ENCODE data around the gene WDR1.
A peak's percentile ranks its signal among the peaks of the same experiment; 100 is the strongest.

WDR1 gene, protein sequence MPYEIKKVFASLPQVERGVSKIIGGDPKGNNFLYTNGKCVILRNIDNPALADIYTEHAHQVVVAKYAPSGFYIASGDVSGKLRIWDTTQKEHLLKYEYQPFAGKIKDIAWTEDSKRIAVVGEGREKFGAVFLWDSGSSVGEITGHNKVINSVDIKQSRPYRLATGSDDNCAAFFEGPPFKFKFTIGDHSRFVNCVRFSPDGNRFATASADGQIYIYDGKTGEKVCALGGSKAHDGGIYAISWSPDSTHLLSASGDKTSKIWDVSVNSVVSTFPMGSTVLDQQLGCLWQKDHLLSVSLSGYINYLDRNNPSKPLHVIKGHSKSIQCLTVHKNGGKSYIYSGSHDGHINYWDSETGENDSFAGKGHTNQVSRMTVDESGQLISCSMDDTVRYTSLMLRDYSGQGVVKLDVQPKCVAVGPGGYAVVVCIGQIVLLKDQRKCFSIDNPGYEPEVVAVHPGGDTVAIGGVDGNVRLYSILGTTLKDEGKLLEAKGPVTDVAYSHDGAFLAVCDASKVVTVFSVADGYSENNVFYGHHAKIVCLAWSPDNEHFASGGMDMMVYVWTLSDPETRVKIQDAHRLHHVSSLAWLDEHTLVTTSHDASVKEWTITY

DNA sequence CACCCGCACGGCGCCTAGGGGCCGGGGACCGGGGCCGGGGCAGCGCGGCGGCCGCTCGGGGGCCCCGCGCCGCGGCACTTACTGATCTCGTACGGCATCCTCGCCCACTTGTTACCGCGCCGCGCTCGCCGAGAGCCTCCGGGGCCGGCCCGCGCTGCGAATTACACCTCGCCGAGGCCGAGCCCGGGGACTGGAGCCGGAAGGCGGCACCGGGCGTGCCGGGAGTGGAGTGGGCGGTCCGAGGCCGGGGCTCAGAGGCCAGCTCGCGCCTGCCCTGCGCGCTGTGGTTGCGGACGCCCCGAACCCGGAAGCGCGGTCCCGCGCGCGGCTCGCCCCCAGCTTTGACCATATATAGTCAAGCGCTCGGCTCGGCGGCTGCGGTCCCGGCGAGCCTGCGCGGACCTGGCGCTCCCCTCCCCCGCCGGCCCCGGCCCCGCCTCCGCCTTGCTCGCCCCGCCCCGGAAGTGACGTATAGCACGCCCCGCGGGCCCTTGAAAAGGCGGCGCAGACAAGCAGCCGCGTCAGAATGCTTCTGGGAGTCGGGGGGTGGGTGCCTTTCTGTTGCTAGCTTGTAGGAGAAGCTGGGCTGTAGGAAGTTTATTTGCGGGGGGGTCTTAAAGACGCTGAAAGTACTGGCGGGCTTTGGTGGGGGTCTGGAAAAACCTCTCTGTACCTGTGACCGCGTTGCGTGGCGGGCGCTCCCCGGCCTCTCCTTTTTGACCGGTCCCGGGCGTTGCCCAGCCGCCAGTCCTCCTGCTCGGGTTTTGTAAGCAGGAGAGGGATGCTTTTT, at the start of gene WDR1:
Gene WDR1 (minus strand): TSS at position 231 of the 790 bp plus-strand sequence. CDS start 133 bp downstream, at position 98.
- DNase-seq (ENCODE audit: low spot score), result peak; percentile 98

DNA sequence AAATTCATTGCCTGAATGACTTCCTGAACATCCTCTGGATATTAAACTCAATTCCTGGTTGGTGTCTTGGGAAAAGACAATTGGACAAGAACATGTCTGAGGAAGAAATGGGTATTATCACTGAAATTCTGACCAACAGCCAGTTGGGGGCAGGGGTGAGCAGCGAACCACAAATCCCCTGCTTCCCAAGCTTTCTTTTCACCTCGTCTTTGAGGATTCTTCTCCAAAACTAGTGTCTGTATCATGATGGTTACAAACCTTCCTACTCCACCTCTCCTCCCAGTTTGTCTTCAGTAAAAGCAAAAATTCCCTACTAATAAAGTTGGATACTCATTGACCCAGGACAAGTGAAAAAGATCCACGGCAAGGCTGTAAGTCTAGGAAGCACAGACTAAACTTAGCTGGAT, 48.3 kb upstream of the WDR1 start:
- DNase-seq (ENCODE audit: low spot score), result peak; percentile 81

DNA sequence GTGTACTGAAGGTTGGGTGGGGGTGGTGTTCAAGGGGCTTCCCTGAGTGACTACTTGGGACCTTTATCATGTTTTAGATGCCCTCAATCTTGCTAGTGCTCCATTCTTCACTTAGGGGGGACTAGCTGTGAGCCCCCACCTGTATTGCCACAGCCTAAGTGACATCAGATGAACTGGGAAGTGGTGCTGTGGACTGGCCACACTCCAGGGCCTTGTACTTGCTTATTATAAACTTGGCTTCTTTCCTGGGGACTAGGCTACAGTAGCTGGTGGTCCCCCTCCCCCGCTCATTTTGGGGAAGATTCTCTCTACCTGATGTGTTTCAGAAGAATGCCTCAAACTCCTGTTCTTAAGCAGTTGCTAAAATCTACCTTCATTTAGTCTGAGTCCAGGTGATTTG, 46.7 kb upstream of the WDR1 start:
- DNase-seq (ENCODE audit: low spot score), result no peak

DNA sequence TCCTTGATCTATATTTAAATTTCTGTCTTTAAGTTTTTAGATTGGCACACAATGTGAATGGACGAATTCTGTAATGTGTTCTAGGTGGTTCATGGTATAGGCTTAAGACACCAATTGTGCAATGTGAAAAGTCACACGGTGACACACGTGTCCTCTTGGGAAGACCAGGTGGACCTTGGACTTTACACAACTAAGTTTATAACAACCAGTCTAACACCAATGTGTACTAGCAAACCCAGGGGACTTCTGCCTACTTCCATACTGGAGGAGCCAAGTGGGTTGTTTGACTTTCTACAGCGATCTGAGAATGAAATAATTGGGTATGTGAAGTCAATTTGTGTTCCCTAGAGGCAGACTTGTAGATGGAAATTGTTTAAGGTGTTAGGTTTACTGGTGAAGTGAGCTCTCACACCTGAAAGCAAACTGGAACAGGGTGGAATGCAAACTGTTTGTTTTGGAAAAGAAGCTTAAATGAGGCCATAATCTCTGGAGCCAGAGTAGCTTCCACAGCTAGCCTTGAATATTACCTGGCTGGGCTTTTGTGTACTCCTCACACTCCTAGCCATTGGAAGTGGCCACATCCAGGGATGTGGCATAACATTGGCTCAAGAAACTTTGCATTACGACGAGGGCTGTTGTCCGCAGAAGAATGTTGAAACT, 45.9 kb upstream of the WDR1 start:
- DNase-seq (ENCODE audit: low spot score), result no peak

DNA sequence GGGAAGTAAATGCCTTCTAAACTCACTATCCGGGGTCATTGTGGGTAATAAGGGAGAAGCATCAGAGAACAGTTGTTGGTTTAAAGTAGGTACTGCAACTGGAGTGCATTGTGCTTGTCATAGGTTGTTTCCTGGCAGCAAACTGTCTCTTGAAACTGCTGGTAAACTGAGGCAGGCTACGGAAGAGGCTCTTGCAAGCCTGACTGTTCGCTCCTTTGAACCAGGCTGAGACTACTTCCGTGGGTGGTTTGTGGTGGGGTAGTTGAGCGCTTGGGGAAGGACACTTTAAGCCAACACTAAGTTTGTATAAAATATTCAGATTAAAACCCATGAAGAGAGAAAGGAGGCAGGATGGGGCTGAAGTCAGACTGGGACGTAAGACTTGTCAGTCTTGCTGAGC, 45.2 kb upstream of the WDR1 start:
- DNase-seq (ENCODE audit: low spot score), result no peak

DNA sequence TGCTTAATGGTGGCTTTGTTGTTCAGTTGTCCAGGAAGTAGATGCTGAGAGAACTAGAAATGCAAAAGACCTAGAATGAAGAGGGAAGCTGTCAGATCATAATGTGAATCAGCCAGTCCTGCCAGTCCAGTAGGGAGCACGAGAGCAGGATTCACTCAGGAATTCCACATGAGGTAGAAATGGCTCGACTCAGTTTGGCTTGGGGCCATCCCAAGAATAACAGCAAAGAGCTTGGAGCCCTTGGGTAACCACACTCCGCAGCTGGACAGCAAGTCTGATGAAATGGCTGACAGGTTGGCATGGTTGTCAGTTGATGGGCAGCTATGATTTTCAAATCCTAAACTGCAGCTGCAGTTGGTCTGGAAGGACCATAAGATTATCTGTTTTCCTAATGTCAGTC, 44.5 kb upstream of the WDR1 start:
- no peak for DNase-seq (ENCODE audit: low spot score)

DNA sequence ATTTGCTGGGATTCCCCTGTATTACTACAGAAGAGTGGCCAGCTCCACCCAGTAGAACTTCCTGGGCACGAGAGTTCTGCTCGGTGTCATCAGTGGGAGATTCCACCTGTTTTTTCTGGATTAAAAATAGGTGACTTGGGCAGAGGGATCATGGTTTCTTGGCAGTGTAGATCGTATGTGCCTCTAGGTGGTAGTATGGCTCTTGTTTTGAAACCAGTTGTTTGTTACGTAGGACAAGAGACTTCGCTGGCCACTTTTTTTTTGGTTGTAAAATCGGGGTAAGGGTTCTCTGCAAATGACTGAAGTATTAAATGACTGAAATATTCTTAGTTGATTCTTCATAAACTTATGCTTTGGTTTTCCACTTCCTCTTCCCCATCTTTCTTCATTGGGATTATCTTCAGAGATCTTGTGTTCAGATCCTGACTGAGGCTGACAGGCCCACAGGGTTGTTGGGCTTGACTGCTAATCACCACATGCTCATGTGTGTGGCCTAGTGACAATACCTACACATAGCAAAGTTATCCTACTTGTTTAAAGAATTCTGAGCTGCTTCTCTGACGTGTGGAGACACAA, 43.8 kb upstream of the WDR1 start:
- DNase-seq (ENCODE audit: low spot score), result peak; percentile 33

DNA sequence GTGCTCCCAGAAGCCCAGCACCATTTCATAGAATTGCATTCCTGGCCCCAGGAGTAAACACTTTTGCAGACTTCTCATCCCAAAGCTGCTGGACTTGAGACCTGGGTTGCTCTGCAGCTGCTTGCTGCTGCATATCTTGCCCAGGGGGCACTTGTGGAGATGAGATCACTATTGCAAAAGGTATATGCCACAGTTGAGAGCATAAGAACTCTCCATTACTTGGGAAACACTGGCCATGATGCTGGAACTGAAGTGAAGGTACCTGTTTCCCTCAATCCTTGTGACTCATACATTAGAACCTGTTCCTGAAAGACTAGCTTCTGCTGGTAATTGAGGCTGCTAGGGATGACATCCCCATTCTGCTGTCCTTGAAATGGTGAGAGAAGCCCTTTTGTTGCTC, 43.1 kb upstream of the WDR1 start:
- DNase-seq (ENCODE audit: low spot score), result no peak

DNA sequence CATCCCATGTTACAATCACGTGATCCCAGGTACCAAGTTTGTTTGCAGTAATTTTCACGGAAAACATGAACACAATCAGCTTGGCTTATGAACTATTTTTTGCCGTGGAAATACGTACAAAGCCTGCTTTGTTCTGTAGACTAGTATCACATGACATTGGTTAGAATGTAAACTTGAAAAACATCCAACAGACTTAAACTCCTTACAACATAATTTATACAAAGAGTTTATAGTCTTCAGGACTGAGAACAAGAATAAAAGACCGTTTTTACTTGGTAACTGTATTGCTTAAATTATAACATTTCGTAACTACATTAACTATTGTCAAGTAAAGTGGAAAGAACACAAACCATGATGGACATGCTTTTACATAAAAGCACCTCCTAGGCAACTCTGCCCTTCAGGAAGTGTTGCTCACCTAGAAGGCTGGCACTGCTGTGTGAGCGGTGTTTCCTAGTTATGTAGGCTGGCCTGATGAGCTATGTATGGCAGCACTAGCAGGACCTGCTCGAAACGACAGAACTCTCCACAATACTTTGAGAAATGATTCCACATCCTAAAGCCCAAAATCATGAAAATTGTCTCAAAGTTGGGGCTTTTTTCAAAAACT, 41.8 kb upstream of the WDR1 start:
- no peak for DNase-seq (ENCODE audit: low spot score)

DNA sequence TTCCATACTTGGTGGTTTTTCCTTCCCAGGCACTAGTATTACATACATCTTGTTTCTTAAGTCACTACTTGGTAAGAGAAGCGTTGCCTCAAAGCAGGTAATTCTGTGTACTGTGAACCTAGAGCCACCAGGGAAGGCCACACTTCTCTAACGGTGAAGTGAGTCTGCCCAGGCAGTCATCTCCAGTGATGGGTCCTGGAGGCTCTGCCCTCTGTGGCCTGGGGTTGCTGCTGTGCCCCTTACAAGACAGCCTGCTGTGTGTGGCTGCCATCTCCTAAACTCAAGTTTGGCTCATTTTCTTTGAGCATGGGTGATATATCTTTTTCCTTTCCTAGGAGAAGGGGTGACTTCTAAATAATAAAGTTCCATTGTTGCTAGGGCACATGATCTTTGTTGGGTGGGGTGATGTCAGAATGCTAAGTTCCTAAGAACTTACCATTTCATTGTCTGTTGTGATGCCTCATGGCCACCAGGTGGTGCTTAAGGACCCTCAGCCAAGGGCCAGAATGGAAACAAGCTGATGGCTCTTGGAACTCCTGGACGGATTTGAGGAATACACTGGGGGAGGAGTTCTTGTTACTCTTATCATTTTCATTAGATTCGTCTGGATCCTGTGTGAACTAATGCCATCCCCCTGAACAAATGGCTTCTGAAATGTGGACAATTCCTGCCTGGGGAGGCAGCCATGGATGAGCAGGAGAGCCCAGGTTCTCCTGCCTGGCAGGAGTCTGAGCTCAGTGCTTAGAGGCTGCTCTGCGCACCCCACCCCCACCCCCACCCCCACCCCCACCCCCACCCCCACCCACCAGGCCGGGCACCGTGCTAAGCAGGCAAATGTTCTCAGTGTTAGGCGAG, 41.1 kb upstream of the WDR1 start:
- DNase-seq (ENCODE audit: low spot score), result peak; percentile 91

DNA sequence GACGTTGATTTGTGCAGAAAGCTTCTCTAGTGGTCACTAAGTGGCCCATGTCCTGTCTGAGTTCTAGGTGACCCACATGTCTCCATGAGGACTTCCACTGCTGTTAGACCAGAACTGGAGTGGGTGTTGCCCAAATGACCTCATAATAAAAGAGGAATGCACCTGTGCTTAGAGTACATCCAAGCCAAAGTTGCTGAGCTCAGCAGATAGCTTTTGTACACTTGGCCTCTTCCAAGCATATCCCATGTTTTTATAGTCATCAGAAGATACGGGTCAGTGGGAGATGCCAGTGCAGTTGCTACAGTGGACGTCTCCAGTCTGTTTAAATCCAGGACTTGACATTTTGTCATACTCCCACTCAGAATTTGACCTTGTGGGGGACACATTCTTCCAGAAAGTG, 37.6 kb upstream of the WDR1 start:
- no peak for DNase-seq (ENCODE audit: low spot score)

DNA sequence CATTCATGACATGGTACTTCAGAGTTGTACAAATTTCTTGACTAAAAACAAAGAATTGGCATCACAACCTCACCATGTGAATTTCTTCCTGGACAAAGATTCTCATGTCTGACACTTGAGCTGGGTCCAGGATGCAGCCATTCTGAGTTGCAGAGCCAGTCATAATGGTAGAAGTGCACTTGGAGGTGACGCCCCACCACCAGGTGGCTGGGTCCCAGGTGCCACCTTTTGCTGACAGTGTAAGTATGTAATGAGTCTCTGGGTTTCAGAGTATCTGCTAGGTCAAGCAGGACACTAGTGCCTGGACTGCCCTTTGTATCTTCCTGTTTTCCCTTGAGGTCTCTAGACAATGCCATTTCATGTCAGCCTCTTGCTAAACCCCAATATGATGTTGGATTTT, 36.6 kb upstream of the WDR1 start:
- no peak for DNase-seq (ENCODE audit: low spot score)

DNA sequence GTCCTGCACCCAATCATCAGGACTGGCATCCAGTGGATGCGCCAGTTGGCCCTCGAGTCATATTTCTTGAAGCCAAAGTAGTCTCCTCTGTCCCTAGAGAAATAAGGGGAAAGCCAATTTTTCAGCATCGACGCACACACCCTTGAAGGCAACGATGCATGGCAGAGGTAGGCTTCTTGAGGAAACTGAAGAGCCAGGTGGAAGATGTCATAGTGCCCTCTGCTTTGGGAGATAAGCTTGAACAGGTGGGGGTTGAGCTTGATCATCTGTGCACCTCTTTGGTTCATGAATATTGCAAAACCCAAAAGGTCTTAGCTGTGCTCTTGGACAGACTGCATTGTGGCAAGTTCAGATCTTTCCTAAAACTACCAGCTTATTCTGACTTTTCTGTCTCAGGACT, 34.6 kb upstream of the WDR1 start:
- DNase-seq (ENCODE audit: low spot score), result no peak

DNA sequence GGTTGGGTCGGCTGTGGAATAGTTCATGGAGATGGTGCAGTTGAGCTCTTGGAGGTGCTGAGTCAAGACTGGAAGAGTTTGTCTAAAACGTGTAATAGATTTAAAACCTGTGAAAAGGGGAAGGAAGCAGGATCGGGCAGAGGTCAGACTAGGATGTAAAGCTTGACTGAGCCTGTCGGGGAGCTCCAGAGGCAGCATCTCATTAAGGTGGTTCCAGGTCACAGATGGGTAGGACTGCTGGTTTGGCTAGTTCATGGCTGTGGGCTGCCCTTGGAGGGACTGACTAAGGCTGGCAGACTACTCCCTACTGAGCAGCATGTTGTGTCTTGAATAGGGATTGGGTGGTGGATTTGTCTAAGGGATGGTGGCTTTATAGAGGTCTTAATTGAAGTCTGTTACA, 28.4 kb upstream of the WDR1 start:
- no peak for DNase-seq (ENCODE audit: low spot score)

DNA sequence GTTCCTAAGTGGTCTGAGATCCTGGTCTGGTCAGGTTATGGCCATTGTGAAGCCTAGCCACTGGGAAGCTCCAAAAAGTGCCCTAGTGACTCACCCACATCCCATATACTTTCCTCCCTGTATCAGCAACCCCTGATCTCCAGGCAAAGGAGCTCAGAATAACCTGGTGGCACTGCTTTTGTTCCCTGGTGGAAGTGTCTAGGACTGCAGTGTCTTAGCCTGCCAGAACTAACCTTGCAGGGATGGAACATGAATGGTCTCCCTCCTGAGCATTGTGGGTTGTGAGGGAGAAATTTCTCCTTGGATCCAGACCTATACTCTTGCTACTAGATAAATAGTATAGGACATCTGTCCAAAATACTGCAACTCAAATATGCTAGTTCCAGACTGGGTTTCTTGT, 27.9 kb upstream of the WDR1 start:
- DNase-seq (ENCODE audit: low spot score), result no peak

DNA sequence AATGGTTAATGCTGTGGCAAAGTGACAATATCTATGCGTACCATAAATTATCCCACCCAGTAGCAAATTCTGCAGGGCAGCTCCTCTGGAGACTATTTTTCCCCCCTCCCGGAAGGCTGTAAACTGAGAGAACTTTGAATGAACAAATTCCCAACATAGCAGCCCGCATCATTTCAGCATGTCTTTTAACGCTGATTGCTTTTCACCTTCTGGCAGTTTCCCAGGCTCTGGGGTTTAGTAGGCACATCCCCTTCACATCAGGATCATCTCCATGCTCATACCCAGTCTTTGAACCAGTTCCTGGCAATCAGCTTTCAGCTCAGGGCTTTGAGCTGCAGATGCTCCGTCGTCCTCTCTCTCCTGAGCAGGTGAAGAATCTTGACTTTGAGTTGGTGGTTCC, 26.6 kb upstream of the WDR1 start:
- no peak for DNase-seq (ENCODE audit: low spot score)

DNA sequence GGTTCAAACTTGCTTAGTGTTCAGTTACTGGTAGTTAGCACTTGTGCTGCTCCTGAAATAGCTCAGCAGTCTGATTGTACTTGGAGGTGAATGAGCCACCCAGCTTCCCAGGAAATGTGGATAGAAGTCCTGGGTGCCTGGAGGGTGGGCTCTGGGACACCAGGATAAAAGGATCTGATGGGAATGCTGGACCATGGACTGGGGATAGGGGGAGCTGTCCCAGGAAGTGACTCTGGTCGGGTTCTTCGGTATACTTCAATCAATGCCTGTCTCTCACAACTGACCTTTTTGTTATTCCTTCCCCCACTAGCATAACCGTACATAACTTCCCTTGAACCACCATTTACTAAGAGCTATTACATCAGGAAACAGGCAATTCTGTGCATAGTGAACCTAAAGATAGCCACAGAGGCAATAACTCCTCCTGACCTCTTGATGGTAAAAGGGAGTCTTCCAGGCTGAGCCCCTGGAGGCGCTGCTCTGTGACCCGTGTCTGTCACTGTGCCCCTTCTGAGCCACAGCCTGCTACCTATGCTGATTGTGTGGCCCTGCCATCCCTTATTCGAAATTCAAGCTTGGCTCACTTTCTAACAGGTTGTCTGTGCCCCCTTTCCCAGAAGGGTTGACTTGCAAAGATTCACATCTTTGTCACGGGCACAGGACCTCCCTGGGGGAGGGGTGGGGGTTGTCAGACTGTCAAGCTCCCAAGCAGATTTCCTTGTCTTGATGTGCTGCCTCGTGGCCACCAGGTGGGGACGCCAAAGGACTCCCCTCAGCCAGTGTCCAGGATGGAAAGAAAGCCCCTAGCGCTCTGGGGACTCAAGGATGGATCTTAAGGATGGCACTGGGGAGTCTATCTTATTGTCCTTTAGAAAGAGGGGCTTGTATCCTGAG, 24.5 kb upstream of the WDR1 start:
- no peak for DNase-seq (ENCODE audit: low spot score)

DNA sequence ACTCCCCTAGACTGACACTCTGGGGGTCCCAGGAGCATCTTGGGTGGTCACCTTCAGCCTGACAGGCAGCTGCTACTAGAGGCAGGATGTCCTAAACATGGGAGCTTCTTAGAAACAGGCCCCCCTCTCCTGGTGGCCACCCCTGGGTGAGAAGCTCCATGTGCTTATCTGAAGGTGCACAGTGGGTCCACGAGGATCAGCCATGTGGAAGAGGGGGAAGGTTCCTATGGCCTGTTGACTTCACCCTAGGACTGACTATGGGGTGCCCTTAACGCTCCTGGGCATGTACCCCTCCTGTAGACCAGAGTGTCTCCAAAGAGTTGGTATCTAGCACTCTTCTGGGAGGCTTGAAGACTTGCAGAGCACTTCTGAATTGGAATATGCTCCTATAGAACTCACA, 22.9 kb upstream of the WDR1 start:
- DNase-seq (ENCODE audit: low spot score), result no peak

DNA sequence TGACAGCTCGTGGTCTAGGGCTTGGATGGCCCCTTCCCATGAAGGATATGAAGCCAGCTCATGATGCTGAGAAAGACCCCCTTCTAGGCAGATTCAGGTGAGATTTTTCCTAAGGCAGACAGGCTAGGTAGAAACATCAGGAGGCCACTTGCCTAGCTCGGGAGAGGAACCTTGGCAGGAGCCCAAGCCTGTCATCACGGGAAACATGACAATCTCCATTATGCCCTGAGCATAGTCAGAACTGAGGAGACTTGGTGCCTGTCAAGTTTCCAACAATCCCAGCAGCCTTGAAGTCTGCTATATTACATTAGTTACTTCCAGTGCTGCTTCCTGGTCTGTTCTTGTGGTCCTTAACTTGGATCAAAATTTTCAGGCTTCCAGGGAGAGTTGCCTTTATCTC, 18.7 kb upstream of the WDR1 start:
- no peak for DNase-seq (ENCODE audit: low spot score)

DNA sequence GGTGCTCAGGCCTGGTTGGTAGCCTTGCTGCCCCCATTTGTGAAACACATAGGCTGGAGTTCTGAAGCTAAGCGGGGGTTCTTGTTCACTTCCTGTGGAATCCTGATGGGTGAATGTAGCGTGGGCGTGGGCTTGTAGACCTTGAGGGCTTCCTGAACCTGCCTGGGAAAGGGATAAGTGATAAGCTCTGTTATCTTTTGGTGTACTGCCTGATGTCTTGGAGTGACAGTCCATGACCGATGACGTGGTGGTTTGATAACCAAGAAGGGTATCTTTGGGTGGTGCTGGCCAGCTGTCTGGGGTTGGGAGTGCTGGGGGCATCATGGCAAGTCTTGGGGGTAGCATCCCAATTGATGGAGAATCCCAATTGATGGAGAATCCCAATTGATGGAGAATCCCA, 17.5 kb upstream of the WDR1 start:
- DNase-seq (ENCODE audit: low spot score), result no peak
